Activated gamma-delta T cell treated with Interleukin-2 at 50 U/mL for 16 hours (primary cell): Measurements from ENCODE around the gene CSMD2.

ENCODE experiments used
- DNase-seq: peaks from one replicate; pipeline ENCODE4 v3.0.0-alpha.2; 2020

CSMD2 gene

DNA sequence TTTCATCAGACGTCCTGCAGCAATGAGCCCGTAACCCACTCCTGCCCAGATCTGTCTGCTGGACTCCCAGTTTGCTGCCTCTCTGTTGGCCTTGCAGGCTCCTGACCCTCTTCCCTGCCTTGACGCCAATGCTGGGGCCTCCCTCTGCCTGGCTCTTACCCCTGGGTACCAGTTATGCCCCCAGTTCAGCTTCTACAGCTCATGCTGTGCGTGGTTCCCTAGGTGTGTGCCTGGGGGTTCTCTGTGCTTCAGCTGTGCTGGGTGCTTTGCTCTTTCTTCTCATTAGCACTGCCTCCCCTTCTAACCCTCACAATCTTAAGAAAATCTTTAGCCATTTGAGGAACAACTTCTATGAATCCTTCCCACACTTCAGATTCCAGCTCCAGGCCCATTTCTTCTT is 541.2 kb downstream of the CSMD2 start:
- DNase-seq = no peak

DNA sequence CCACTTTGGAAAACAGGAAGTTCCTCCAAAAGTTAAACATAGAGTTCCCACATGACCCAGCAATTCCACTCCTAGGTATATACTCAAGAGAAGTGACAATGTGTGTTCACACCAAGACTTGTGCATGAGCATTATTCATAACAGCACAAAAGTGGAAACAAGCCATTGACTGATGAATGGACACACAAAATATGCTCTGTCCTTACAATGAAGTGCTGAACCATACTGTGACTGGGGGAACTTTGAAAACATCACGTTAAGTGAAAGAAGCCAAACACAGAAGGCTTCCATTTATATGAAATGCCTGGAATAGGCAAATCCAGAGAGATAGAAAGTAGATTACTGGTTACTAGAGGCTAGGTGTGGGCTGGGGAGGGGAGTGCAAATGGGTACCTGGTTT is 542.3 kb downstream of the CSMD2 start:
- DNase-seq = no peak

DNA sequence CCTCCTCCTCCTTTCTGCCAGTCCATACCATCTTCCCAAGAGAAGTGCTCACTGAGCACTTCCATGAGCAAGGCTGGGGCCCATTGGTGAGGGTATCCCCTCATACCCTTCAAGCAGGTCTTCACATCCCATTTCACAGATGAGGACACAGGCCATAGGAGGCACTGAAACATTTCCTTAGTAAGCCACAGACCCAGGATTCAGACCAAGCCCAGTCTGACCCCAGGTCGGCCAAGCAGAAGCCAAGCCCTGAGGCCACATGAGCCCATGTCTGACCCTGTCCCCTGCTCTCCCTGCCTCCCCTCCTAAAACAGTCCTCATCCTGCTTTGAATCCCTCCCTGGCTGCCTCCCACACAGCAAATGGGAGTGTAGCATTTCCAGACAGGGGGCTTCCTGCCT is 546.4 kb downstream of the CSMD2 start:
- DNase-seq = no peak

DNA sequence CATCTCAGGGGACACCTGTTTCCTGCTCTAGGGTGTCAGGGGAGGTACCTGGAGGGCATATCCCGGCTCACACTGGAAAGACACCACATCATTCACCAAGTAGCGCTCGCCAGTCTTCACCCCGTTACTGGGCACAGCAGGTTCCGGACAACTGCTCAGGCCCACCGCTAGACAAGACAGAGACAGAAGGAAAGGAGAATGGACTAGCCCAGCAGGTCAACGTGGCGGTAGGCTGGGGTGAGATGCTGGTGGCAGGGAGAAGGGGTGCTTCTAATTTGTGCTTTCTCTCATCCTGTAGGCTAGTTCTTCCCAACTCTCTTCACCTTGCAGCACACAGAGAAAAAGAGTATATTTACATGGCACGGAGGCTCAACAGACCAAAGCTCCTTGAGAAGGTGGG is 547.6 kb downstream of the CSMD2 start:
- DNase-seq = no peak

DNA sequence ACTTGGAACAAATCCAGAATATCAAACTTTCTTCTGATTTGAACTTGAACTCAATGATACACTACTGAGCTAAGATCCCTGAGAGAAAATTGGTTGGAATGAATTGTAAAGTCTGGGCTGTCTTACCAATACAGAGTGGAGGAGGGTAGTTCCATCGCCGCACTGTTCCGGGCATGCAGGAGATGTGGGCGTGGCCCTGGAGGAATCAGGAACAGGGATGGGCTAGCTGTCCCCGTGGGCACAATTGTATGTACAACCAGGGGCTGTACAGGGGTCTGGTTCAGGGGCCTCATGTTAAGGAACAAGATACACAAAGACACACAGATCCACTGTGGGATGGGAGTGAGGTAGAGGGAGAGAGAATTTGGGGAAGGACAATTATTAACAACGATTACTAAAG is 548.2 kb downstream of the CSMD2 start:
- DNase-seq = no peak

DNA sequence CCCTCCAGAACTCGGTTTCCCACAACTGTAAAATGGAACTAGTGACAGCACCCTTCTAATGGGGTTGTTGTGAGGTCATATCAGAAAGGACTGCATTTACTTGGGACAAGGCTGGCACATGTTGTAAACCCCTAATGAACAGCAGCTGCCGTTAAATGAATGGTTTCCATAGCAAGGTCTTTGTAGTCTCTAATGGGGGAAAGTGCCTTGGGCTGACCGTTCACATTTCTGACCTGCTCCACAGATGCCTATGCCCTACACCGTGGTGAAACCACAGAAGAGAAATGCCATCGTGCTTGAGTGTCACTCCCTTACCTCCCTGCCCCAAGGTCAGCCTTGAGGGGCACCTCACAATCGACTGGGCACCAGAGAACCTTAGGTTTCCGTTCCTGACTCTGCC is 549.5 kb downstream of the CSMD2 start:
- no peak for DNase-seq

DNA sequence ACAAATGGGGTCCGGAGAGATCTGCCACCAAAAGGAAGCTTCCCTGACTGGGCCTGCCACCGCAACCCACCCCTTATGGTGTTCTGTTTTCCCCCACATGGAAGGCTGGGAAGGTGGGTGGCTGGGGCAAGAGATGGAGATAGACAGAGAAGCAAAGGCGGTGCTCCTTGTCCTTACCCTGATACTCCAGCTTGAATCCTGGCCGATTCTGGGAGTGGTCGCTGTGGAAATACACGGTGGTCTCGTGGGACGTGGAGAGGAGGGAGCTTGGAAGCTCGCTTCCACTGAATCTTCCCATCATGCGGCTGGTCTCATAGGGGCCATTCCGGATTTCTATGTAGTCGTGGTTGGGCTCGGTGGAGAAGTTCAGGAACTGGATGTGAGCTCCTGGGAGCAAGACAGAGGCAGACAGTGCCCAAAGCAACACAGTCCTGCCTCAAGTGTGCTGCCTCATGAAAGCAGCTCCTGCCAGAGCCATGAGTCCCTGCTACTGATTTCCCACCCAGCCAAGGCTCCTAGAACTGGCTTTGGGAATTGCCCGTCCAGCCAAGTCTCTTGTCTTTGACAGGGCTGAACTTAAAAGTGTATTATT is 554.1 kb downstream of the CSMD2 start:
- DNase-seq = no peak

DNA sequence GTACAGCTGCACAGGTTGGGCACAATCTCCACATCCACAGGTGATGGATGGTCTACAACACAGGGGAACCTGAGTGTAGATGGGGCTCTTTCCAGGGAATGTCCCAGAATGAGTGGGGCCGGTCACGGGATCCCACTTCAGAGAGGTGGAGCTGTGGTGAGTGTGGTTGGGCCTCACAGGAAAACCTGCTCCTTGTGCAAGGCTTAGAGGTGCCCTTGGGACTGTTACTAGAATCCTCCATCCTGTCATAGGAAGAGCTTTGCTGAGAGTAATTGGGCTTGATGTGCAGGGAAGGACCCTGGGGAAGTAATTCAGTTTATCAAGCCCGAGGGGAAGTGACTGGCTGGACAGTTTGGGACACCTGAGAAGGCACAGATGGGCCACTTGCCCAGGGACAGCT is 554.6 kb downstream of the CSMD2 start:
- DNase-seq = no peak

DNA sequence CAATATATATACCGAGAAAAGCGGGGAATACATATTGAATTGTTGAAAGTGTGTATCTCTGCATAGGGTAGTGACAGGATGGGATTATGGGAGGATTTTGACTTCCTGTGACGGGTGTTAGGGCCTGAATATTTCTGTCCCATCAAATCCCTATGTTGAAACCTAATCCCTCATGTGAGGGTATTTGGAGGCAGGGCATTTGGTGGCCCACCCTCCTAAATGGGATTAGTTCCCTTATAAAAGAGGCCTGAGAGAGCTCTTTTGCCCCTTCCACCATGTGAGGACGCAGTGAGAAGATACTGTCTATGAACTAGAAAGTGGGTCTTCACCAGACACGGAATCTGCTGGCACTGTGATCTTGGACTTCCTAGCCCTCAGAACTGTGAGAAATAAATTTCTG is 555.3 kb downstream of the CSMD2 start:
- DNase-seq = no peak

DNA sequence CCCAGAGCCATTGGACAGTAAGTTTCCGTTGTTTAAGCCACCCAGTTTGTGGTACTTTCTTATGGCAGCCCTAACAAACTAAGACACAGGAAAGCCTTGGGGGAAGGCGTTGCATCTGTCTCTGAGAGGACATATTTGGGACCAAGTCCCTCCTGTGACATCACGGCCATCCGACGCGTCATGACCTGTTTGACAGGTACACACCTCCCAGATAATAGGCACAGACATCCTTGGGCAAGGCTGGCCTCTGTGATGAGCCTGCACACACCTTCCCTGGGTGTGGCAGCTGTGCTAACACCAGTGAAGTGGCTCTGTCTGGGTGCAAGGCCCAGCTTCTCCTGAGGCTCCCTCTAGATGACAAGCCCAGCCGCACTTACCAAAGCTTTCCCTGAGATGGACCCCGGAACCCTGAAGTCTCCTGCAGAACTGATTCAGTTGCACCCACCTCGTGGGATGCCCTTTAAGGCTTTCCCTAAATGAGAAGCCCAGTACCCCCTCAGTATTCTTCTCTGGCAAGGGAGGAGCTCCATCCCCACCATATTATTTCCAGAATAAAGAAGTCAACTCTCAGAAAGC is 556.1 kb downstream of the CSMD2 start:
- no peak for DNase-seq

DNA sequence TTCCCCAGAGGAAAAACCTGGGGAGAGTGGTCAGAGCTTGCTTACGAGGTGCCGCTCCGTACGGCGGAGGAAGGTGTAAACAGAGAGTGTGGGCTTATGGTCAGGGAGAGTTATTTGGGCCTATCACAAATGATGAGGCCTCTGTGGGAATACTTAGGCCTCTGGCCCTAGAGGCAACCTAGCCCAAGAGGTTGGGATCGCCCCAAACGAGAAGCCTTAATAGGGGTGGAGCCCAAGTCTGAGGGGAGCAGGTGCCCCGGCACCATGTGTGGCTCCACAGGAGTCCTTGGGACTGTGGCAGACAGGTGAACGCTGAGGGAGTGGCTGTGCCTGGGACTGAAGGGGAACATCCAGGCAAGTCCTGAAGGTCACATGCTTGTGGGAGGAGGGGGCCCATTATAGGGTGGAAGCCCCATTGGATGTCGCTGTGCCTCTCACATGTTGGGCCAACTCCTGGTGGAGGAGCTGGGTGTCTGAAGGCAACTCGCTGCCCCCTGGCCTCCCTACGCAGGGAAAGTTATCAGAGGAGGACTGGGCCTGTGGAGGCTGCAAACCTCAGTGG is 557.5 kb downstream of the CSMD2 start:
- no peak for DNase-seq

DNA sequence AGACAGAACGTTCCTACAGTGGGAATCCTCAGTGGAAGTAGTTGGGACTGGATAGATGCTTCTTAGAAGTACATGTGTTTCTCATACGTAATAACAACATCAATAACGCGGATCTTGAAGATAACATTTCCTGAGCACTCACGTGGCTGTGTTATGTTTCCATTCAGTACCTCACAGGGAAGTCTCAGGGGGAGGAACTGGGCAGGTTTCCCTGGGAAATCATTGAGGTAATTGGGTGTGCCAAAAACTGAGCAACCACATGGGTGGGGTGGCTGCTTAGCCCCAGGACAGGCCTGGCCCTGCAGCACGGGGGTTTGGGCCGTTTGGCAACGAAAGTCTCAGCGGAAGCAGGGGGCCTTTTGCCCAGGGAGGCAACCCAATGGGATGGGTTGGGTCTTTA is 558.8 kb downstream of the CSMD2 start:
- DNase-seq = no peak

DNA sequence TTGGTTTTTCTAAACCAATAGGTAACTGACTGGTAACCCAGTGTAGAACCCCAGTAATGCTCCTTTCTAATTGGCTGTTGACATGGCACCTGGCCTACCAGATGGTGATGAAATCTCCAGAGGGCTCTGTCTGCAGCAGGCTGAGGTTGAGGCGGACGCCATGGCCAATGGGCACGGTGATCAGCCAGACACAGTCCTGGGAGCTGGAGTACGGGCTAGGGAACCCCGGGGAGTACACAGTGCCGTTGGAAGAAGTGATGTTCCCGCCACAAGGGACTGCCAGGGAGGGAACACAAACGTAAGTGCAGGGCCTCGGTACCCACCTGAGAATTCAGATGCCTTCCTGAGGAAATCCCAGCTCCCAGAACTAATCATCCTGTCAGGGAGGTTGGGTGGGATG is 562.8 kb downstream of the CSMD2 start:
- DNase-seq = no peak

DNA sequence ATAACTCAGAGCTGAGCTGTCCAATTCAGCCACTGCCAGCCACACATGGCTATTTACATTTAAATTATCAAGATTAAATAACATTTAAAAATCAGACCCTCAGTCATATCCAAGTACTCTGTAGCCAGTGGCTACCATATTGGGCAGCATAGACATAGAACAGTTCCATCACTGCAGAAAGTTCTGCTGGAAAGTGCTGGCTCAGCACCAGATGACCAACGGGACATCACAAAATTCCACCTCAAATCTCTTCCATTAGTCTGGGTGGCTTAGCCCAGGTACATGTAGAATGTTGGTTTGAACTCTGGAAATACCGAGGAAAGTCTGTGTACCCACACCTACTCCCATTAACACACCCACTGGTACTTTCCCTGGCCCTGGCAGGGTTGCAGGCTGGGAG is 563.3 kb downstream of the CSMD2 start:
- no peak for DNase-seq

DNA sequence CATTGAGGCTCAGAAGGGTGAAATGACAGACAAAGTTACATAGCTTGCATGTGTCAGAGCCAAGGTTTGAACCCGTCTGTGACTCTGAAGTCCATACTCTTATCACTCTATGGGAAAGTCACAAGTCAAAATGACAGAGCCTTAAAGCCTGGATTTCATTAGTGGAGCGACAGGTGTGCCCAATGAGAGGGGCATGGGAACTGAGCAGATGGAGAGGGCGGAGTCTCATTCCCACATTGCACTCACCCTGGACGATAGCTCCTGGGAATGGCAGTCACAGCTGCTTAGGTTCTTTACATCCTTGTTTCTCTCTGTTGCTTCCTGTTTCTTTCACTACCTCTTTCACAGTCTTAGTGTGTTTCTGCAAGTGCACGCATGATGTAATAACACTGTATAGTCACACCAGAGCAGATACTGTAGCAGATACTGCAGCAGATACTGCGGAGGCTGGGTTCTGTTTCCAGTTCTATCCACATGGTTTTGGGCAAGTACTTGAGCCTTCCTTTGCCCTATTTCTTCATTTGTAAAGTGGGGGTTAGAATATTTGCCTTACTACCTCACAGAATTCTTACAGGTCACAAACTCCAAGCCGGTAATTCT is 565.4 kb downstream of the CSMD2 start:
- no peak for DNase-seq

DNA sequence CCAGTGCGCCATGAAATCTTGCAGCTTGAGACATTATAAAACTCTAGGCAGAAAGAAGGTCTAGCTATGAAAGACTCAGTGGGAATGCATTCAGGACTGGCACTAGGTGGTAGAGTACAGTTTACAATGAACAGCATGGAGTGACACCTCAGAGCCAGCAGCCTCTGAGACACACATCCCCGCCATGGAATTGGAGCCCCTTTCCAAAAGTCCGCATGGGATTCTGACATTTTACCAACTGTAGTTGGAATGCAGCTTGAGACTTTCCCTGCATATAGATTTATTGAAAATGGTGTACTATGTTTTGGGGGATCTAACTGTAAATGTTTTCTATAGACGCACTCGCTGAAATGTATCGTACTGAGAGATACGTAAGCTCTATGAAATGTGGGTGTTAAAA is 576.3 kb downstream of the CSMD2 start:
- DNase-seq = no peak

DNA sequence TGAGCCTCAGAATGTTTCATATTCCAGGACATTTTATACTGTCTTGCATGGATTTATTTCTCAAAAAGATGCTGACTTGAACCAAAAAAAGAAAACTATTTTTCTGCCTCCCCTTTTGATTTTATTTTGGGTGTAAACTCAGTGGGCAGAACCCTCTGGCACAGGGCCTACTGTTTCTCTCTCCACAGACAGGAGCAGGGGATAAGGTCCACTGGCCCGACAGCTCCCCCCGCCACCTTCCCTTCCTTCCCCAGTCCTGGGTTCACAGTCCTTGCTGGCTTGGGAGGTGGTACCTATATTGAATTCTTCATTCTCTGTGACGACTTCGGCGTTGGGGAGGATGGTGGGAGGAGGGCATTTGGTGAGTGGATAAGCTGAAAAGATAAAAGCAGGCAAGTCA is 578.2 kb downstream of the CSMD2 start:
- no peak for DNase-seq

DNA sequence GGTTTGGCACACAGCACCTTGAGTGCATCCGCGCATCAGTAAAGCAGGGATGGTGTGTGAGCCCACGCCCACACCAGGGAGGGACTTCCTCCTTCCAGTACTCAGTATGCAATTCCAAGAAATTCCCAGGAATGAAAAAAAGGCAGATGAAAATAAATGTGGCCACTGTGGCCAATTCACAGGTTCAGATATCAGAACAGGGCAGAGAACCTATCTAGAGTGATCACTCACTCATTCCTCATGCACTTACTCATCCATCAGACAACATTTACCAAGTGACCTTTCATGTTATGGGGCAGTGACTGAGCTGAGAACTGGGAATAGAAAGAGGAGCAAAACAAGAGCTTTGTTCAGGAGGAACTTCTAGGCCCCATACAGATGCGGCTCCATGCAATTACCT is 578.9 kb downstream of the CSMD2 start:
- no peak for DNase-seq

DNA sequence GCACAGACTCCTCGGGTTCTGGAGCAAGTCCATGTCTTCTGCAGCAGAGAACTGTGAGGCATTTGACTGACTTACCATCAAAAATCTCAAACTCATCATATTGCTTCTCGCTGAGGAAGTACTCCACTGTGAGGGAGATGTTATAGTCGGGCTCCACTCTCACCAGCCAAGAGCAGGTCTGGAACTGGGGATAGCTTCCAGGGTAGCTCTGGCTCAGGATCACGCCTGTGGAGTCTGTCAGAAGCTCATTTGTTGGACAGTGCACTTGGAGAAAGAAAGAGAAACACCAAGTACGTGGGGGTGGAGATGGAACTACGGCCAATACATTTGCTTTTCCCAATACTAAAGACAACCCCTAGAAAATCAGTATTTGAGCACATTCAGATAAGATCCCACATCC is 581.5 kb downstream of the CSMD2 start:
- DNase-seq = no peak

DNA sequence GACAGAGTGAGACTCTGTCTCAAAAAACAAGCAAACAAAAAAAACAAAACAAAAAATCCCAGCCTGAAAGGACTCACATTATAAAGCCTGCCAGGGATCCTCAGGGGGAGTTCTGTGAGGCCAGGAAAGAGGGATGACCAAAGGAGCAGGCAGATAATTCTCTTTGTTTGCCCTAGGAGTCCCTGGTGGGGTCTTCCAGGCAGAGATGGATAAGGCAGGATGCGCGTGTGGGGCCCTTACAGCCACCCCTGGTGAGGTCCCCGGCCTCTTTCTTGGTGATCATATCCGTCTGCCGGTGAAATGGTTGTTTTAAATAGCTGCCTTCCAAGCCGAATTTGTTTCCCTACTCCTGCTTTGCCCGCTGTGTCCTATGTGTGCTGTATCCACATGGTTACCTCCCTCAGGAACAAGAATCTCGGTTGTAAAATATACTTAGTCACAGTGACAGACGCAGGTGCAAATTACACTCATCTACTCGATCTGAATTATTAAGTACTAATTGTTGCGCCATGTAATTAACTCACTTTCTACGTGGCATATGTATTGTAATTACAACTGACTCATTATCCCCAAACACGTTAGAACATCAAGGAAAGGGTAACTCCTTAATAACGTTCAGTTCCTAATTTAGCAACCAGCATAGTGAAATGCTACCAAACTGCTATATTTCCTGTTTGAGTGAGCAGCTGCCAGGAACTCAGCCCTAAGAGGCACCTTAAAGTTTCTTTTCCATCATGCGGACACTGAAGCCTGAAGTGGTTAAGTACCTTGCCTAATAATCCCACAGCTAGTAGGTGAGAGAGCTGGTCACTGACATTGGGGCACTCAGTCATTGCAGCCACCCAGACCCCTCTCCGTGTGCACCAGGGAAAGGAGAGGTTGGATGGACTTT is 586.2 kb downstream of the CSMD2 start:
- no peak for DNase-seq

DNA sequence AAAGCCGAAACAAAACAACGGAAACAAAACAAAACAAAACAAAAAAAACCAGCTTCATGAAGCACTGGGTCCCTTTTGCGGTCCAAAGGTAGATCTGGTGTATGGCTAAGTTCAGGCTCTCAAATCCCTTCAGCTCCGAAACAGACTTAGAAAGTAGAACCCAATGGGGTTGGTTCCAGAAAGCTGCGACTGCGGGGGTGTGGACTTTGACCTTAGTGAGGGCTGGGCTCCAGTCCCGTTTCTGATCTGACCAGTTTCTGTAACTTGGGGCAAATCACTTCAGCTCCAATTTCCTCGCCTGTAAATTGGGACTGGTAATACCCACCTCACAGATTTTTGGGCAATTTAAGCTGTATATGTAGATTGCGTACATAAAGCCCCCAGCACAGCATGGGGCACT is 587.4 kb downstream of the CSMD2 start:
- no peak for DNase-seq

DNA sequence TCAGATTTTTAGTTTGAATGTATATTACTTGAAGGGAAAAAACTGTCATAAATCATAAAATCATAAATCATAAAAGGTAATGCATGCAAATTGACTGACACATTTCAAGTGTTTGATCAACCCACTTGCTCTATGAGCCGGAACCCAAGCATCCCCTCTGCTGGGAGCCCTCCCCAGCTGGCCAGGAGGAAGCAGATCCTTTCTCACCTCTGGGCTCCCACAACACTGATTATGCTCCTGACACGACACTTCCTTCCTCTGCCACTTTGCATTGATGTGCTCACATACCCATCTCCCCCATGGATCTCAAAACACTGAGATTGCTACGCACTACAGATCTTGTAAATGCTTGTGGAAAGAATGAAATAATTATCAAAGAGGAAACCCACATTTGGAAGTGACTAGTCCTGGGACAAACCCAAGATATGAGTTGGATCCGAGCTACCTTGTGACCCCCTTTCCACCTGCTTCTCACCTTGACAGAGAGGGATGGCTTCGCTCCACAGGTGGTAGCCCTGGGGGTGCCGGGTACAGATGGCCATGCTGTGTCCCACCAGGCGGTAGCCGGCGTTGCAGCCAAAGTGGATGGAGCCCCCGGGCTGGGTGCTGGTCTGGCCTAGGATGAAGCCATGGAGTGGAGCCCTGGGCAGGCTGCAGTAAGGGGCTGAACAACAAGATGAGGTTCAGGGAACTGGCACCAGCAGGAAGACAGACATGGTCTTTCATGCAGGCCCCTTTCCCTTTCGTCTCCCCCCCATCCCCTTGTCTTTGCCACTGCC is 588.0 kb downstream of the CSMD2 start:
- no peak for DNase-seq

DNA sequence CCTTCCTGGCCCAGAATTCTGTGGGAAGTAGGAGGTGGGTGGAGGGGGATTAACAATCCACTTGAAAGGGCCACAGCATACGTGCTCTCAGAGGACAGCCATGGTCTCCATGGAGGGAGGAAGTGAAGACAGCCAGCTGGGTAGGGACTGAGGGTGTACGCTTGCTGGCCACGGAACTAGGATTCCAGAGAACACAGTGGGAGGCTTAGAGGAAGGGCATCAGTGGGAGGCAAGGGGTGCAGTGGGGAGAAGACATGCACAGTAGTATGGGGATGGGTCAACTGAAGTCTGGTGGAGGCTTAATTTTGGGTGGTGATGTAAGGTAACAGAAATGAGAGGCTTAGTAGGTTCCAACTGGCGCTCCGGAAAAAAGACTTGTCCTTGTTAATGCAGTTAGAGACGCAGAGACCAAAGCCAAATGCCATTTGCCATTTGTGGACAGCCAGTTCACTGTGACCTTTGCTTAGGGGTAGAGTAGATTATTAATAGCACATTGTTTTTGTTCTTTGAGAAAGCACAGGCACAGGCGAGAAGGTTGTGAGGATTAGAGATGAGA is 589.6 kb downstream of the CSMD2 start:
- DNase-seq = no peak
